ENCODE results near the gene PDPK1.

DNA sequence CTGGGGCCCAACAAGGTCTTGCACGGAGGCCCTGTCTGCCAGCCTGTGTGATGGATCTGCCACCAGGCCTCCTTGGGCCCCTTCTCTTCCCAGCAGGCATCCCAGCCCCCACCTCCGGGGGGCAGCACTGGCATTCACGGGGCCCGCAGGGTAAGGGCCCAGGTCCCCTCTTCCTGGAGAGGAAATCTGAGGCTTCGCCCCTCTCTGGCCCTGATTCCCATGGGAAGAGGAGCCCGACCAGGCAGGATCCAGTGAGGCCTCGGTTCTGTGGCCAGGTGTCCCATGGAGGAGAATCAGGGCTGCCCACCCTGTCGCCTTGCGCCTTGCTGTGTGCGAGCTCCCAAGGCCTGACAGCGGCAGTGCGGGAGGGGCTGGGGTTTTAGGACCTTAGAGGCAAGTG is 48.4 kb downstream of the PDPK1 start:
- TF ChIP-seq EP300 (IDR thresholded peaks at IDR 0.05; ENCODE audit: borderline replicate concordance) (no peak), FOXM1 (IDR thresholded peaks at IDR 0.05; ENCODE audit: borderline replicate concordance, low read depth) (no peak)
